GM12874 (cell line): ENCODE results near the gene LRP3.

Experiments
- TF ChIP-seq, protein P1 (sequence below): IDR thresholded peaks from 2 replicates; pipeline ENCODE4 v1.5.1; 2011; ENCODE audit warnings: low read depth, mild to moderate bottlenecking, control low read depth, low read length, moderate library complexity; ENCODE audit not compliant: insufficient read depth

LRP3 gene

DNA sequence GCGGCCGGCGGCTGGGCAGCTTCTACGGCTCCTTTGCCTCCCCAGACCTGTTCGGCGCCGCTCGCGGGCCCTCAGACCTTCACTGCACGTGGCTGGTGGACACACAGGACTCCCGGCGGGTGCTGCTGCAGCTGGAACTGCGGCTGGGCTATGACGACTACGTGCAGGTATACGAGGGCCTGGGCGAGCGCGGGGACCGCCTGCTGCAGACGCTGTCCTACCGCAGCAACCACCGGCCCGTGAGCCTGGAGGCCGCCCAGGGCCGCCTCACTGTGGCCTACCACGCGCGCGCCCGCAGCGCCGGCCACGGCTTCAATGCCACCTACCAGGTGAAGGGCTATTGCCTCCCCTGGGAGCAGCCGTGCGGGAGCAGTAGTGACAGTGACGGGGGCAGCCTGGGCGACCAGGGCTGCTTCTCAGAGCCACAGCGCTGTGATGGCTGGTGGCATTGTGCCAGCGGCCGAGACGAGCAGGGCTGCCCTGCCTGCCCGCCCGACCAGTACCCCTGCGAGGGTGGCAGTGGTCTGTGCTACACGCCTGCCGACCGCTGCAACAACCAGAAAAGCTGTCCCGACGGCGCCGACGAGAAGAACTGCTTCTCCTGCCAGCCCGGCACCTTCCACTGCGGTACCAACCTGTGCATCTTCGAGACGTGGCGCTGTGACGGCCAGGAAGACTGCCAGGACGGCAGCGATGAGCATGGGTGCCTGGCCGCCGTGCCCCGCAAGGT, 11.6 kb downstream of the LRP3 start:
- TF ChIP-seq, protein P1, sequence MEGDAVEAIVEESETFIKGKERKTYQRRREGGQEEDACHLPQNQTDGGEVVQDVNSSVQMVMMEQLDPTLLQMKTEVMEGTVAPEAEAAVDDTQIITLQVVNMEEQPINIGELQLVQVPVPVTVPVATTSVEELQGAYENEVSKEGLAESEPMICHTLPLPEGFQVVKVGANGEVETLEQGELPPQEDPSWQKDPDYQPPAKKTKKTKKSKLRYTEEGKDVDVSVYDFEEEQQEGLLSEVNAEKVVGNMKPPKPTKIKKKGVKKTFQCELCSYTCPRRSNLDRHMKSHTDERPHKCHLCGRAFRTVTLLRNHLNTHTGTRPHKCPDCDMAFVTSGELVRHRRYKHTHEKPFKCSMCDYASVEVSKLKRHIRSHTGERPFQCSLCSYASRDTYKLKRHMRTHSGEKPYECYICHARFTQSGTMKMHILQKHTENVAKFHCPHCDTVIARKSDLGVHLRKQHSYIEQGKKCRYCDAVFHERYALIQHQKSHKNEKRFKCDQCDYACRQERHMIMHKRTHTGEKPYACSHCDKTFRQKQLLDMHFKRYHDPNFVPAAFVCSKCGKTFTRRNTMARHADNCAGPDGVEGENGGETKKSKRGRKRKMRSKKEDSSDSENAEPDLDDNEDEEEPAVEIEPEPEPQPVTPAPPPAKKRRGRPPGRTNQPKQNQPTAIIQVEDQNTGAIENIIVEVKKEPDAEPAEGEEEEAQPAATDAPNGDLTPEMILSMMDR = no peak

DNA sequence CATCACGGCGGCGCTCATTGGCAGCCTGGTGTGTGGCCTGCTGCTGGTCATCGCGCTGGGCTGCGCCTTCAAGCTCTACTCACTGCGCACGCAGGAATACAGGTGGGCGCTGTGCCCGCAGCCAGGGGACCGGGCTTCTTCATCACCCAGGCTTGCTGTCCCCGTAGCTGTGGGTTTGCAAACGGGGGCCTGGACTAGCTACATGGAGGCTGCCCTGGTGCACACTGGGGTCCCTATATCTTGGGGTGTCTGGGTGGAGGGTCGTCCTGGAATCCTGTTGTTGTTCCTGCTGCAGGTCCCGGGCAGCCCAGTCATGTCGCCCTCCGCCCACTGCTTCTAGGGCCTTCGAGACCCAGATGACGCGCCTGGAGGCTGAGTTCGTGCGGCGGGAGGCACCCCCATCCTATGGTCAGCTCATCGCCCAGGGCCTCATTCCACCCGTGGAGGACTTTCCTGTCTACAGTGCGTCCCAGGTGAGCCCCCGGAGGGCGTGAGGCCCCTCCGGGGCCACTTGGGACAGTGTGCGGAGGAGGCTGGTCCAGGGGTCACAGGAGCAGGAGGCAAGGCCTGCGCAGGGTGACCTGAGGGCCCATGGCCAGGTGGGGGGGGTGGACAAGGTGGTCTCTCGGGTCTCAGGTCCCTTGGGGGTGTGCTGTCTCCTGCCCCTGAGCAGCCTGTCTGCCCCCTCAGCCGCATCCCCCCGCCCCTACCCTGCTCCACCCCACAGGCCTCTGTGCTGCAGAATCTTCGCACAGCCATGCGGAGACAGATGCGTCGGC, 12.3 kb downstream of the LRP3 start:
- TF ChIP-seq, protein P1 = no peak

DNA sequence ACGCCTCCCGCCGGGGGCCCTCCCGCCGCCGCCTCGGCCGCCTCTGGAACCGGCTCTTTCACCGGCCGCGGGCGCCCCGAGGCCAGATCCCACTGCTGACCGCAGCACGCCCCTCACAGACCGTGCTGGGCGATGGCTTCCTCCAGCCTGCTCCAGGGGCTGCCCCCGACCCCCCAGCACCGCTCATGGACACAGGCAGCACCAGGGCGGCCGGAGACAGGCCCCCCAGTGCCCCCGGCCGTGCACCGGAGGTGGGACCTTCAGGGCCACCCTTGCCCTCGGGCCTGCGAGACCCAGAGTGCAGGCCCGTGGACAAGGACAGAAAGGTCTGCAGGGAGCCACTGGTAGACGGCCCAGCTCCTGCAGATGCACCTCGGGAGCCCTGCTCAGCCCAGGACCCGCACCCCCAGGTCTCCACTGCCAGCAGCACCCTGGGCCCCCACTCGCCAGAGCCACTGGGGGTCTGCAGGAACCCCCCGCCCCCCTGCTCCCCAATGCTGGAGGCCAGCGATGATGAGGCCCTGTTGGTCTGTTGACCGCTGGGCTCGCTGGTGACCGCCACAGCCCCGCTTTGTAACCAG, 13.0 kb downstream of the LRP3 start:
- TF ChIP-seq, protein P1 = no peak

DNA sequence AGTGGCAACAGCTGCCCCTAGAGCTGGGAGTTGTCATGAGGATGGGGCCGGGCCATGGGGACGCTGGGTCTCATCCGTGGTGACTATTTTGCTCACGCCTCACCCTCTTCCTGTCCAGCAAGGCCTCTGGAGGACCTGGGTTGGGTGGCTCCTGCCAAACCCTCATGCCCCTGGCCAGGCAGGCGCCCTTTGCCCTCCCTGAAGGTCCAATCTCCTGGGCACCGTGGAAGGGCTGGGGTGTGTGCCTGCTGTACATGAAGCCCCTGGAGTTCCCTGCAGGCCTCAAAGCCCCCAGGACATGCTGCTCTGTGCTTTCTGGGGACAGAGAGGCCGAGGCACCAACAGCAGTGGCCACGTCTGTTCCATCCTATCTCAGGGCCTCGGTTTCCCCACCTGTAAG, 13.8 kb downstream of the LRP3 start:
- TF ChIP-seq, protein P1 = no peak

DNA sequence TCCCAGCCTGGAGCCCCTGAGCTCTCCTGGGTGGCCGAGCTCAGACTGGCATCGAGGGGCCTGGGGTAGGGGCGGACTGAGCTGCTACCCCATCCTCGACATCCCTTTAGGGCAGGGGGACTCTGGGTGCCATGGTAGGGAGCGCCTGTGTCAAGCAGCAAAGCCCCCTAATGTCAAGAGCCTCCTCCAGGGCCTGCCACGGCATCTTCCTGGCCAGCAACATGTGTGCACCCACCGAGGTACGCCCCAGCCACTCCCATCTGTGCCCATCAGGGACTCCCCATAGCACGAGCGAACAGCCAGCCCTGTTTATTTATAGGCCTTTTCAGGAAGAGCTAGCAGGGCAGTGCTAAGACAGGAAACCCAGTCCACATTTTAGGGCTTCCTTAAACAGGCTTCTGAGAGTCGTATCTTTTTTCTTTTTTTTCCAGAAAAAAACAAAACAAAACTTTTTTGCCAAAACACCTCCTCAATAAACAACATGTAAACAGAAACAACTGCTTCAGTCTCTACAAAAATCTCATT, 14.3 kb downstream of the LRP3 start:
- TF ChIP-seq, protein P1 = no peak

DNA sequence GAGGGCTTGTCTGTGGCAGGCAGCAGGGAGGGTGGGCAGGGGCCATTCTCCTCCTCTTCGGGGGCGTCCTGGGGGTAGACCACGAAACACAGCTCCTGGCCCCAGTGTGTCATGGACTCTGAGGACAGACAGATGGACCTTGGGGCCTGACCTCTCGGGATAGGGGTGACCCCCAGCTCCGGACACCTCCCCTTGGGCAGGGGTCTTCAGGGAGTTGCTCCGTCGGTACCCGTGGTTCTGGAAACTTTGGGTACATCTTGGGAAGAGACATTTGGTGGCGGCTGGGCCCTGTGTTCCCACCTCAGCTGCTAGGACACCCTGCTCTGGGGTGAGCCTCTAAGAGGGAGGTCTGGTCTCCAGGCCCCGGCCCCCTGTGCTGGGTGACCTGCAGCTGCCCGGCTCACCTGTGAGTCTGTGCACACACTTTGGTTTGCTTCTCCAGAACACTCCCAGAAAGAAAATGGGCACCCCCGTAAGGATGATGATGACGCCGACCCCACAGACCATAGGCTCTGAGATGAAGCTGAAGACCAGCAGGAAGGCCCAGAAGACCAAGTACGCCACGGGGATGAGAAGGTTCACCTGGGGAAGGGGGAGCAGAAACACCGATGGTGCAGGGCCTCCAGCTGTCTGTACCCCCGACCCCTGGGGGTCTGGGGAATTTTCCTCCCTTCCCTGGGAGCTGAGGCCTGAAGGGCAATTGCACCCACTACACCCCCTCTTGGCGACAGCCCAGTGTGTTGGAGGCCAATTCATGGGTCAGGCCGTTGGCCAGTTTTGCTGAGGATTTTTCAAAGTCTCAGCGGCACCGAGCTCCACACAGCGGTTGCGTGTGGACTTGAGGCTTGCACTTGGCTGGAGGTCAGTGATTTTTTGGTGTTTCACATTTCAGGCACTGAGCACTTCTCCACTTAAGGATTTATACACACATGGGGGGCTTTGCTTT, 15.0 kb downstream of the LRP3 start:
- TF ChIP-seq, protein P1 = no peak
